OCI-LY3 (cell line): ENCODE data around the gene SLC16A8.

Source experiments
- H2AFZ ChIP-seq: fragments of 200-600, 300-600 bp; shearing (Covaris generic); 2 replicates; pipeline ENCODE4 v1.6.0; 2014; ENCODE audit warnings: antibody characterized with exemption, low read depth, low read length
- H3K27ac ChIP-seq: fragments of 200-600, 300-600 bp; sonication (generic); 2 replicates; pipeline ENCODE4 v1.5.1; 2014; ENCODE audit warnings: mild to moderate bottlenecking, low read length, moderate library complexity, mixed read lengths
- H3K27me3 ChIP-seq: fragments of 200-600, 300-600 bp; sonication (generic); 2 replicates; pipeline ENCODE4 v1.6.1; 2014; ENCODE audit warnings: low read depth, low read length, mixed read lengths
- H3K36me3 ChIP-seq: fragments of 200-600, 300-600 bp; sonication (generic); replicated peaks from 2 replicates; pipeline ENCODE3; 2014; ENCODE audit warnings: low read depth, low read length, mixed read lengths
- H3K4me1 ChIP-seq: fragments of 300-600, 200-600 bp; sonication (generic); 2 replicates; pipeline ENCODE4 v1.6.1; 2014; ENCODE audit warnings: low read length, mixed read lengths
- H3K4me2 ChIP-seq: fragments of 200-600, 300-600 bp; sonication (generic); 2 replicates; pipeline ENCODE4 v1.6.1; 2014; ENCODE audit warnings: low read length, mixed read lengths
- H3K4me3 ChIP-seq: fragments of 300-600, 200-600 bp; sonication (generic); 2 replicates; pipeline ENCODE4 v1.5.1; 2014; ENCODE audit warnings: antibody characterized with exemption, mild to moderate bottlenecking, low read length, moderate library complexity
- H3K79me2 ChIP-seq: fragments of 300-600, 200-600 bp; shearing (Covaris generic); 2 replicates; pipeline ENCODE4 v1.6.1; 2014; ENCODE audit warnings: mild to moderate bottlenecking, low read length, mixed read lengths
- H3K9ac ChIP-seq: fragments of 300-600, 200-600 bp; shearing (Covaris generic); 2 replicates; pipeline ENCODE4 v1.6.0; 2014; ENCODE audit warnings: mild to moderate bottlenecking, low read length, moderate library complexity
- H3K9me3 ChIP-seq: fragments of 200-600, 300-600 bp; shearing (Covaris generic); 2 replicates; pipeline ENCODE4 v1.6.1; 2014; ENCODE audit warnings: low read length, mixed read lengths; ENCODE audit not compliant: insufficient read depth
- H4K20me1 ChIP-seq: fragments of 200-600, 300-600 bp; sonication (generic); 2 replicates; pipeline ENCODE4 v1.6.1; 2016; ENCODE audit warnings: low read length, mixed read lengths; ENCODE audit not compliant: insufficient read depth
- CTCF ChIP-seq: fragments of 200-600, 300-600 bp; sonication (generic); IDR thresholded peaks from 2 replicates; pipeline ENCODE4 v1.5.1; 2014; ENCODE audit warnings: antibody characterized with exemption, low read length, low read depth
- EZH2phosphoT487 ChIP-seq: fragments of 200-600 bp; shearing (Covaris generic); IDR thresholded peaks from 2 replicates; pipeline ENCODE4 v1.6.1; 2018; ENCODE audit warnings: antibody characterized with exemption, mixed run types, low read depth

SLC16A8 gene

DNA sequence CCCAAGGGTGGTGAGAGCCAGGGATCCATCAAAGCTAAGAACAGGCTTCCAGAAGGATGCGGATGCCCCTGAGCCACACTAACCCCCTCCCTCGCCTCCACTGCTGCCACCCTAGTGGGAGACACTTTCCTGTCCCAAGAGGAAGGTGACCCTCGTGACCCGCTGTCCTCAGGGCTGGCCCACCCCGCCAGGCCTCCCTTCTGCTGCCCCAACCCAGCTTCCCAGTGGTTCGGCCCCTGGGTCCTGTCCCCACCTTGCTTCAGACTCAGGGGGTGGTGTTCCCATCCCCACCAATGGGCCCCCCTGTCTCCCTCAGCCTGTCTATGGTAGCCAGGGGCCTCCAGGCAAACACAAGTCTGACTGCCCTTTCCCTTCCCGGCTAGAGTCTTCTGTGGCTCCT, 33.3 kb downstream of the SLC16A8 start:
- Histone ChIP-seq H3K27ac (no peak overlapping the region), H3K9me3 (no peaks in the 10 kb centered on the region), H3K27me3 (peaks cover 34% of the 10 kb centered on the region), H3K4me2 (no peak overlapping the region), H3K4me1 (peaks cover 13% of the 10 kb centered on the region), H3K9ac (no peak overlapping the region), H2AFZ (no peak overlapping the region), H3K79me2 (no peaks in the 10 kb centered on the region), H4K20me1 (no peaks in the 10 kb centered on the region), H3K36me3 (no peaks in the 10 kb centered on the region), H3K4me3 (no peak overlapping the region)
- no peak for TF ChIP-seq CTCF
- no peak for TF ChIP-seq EZH2phosphoT487

DNA sequence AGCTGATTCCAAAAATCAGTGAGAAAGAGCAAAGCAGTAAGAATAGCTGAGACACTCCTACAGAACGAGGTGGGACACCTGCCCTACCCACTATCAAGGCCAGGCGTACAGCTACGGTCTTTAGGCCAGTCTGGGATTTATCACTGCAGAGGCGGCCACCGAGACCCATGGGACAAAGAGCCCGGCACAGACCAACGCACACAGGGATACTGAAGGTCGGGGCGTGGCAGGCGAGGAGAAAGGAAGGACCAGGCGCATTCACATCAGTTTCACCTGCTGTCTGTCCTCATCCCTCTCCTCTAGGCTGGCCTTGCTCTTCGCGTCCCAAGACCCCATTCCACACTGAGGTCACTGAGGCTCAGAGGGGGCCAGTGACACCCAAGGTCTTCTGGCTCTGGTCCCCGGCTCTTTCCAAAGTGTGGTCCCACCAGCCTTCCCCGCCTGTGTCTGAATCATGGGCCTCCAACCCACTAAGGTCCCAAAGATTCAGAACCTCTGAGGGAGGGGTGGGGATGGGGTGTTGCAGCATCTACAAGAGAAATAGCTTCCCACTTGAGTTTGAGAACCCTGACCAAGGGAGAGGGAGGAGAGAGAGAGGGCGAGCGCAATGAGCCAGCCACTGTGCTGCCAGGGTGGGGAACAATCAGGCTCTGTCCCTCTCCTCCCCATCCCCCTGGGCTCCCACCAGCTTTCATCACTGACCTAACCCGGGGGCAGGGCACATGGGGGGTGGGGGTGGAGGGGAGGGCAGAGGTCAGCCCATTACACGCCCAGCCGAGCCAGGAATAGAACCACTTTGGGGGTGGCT, 34.0 kb downstream of the SLC16A8 start:
- Histone ChIP-seq H3K9ac (no peak overlapping the region), H3K36me3 (no peaks in the 10 kb centered on the region), H3K4me3 (no peak overlapping the region), H3K27me3 (peaks cover 34% of the 10 kb centered on the region), H3K9me3 (no peaks in the 10 kb centered on the region), H3K79me2 (no peaks in the 10 kb centered on the region), H3K27ac (no peak overlapping the region), H4K20me1 (no peaks in the 10 kb centered on the region), H2AFZ (no peak overlapping the region), H3K4me1 (peaks cover 13% of the 10 kb centered on the region), H3K4me2 (no peak overlapping the region)
- no peak for TF ChIP-seq CTCF
- no peak for TF ChIP-seq EZH2phosphoT487

GRCh38 chr22:38046070-38046748, 37.8 kb downstream of the SLC16A8 start:
- no peak overlapping the region for H3K9ac ChIP-seq

More at GRCh38 chr22:38046070-38046748, 37.8 kb downstream of the SLC16A8 start:
- TF ChIP-seq CTCF (no peak), EZH2phosphoT487 (no peak)
- Histone ChIP-seq H3K27ac (no peak overlapping the region), H3K4me3 (no peak overlapping the region), H3K4me2 (no peak overlapping the region), H2AFZ (no peak overlapping the region), H3K4me1 (0 out of 2 replicates have a peak, but pooled peaks cover 2% of the 10 kb centered on the region), H3K79me2 (no peaks in the 10 kb centered on the region), H3K9me3 (no peaks in the 10 kb centered on the region), H3K36me3 (no peaks in the 10 kb centered on the region), H3K27me3 (peaks cover 22% of the 10 kb centered on the region), H4K20me1 (no peaks in the 10 kb centered on the region)
